Heart right ventricle (tissue), 16 donors: ENCODE results near the gene NCCRP1. TPM values are rescaled to one million over a fixed set of nuclear protein-coding genes. Genes with fewer than 3 reads are reported as not detected.

Experiments
- ATAC-seq, 8 donors: fragments of 200-7000 bp; cut with Tn5 transposase; one replicate each; pipeline ENCODE4 v1.9.1; 2020; ENCODE audit warnings: mild to moderate bottlenecking in 8 of 8, moderate library complexity in 8 of 8, moderate number of reproducible peaks in 1 of 8
- DNase-seq, 2 donors: peaks; one replicate each; pipeline ENCODE4 v3.0.0-alpha.2; 2020
- H3K27ac ChIP-seq, 10 donors: fragments of 200-600 bp; sonication (generic) in 2 of 10; one replicate each; pipeline versions ENCODE4 v1.5.0 to v1.8.0; 2020 to 2022; ENCODE audit warnings: mild to moderate bottlenecking in 3 of 10
- H3K27me3 ChIP-seq, 7 donors: fragments of 200-600 bp; one replicate each; pipeline ENCODE4 v1.8.0; 2021 to 2022; ENCODE audit warnings: mild to moderate bottlenecking in 2 of 7
- H3K36me3 ChIP-seq, 9 donors: fragments of 200-600 bp; sonication (generic) in 1 of 9; one replicate each; pipeline versions ENCODE4 v1.5.0 to v1.8.0; 2020 to 2022; ENCODE audit warnings: mild to moderate bottlenecking in 2 of 9
- H3K4me1 ChIP-seq, 9 donors: fragments of 200-600 bp; sonication (generic) in 1 of 9; one replicate each; pipeline versions ENCODE4 v1.5.0 to v1.8.0; 2020 to 2022; ENCODE audit warnings: mild to moderate bottlenecking in 4 of 9
- H3K4me3 ChIP-seq, 10 donors: fragments of 200-600 bp; sonication (generic) in 2 of 10; one replicate each; pipeline versions ENCODE4 v1.5.0 to v1.8.0; 2020 to 2022; ENCODE audit warnings: mild to moderate bottlenecking in 7 of 10, moderate library complexity in 2 of 10
- H3K9me3 ChIP-seq, 11 donors: fragments of 200-600 bp in 10 of 11; sonication (generic) in 2 of 11; one replicate each; pipeline versions ENCODE4 v1.5.0 to v1.8.0; 2013 to 2022; ENCODE audit warnings: mild to moderate bottlenecking in 2 of 11, control low read depth in 1 of 11, moderate library complexity in 1 of 11
- CTCF ChIP-seq, 9 donors: fragments of 200-600 bp; sonication (generic) in 2 of 9; IDR thresholded peaks; one replicate each; pipeline versions ENCODE4 v1.5.0 to v1.8.0; 2021 to 2022; ENCODE audit warnings: antibody characterized with exemption in 9 of 9, mild to moderate bottlenecking in 5 of 9, moderate library complexity in 1 of 9
- WGBS, 2 donors: extraction: QIAGEN DNeasy Blood & Tissue Kit; methylation state at CpG; one replicate each; pipeline ENCODE4 v1.1.7; 2013; ENCODE audit warnings: inconsistent platforms in 1 of 2; 5-methylcytosine and 5-hydroxymethylcytosine counted together
- intact Hi-C, 10 donors: fragments of 100-400 bp; cut with DNase I; formaldehyde crosslinking; loops; one replicate each; pipeline versions ENCODE4 v1.11.1 to v1.14.2; 2022
- long read RNA-seq, 3 donors: library from polyadenylated mRNA; unstranded; transcript quantifications; one replicate each; pipeline ENCODE4 v2.0.0, GENCODE V29; 2020 to 2021
- polyA plus RNA-seq, 2 donors: library from polyadenylated mRNA; stranded (reverse); fragments of 200-250 nt; gene quantifications; one replicate each; pipeline ENCODE4 v1.2.3, GENCODE V29; 2013
- total RNA-seq, 10 donors: library from RNA; stranded (reverse); fragmentation: NEBNext Ultra II Directional in 3 of 10; extraction: Animal tissue kit (Norgen Biotek cat#: 25700) in 3 of 10; gene quantifications; one replicate each; pipeline versions ENCODE4 v1.2.1 to v1.2.4, GENCODE V29; 2021 to 2023
- donor health status: Arrhythmogenic right ventricular cardiomyopathy.
- donor health status: ischemic (EF 13 %, LVEDD 7.1; RV severe dilation, severe dysfunction).
- donor health status: healthy with polysubstance abuse.
- donor health status: DM: no; HTN: yes; CAD: no.
- donor health status: DM: no; HTN: no; CAD: no.
- donor health status: ischemic (EF 25% LVEDD 6.9; RV normal size, moderate dysfunction).
- donor health status: ischemic (EF 25% LVEDD 5.7; RV mildly dilated, moderate dysfunction).
- donor health status: healthy.
- donor health status: DM: yes; HTN: yes; CAD: no.
- donor health status: Ischemic cardiomyopathy.
- donor health status: ischemic (EF 35%, LVEDD 5.7; RV mildly dilated, moderate dysfunction).
- donor health status: nonischemic (EF 11% LVEDD 7.7; RV severe dilation, severe dysfunction).
- donor health status: DM: yes; HTN: yes; CAD: no.
- donor health status: PGD.
- donor health status: ischemic (EF 29% LVEDD 5.4; RV normal size, mild dysfunction).
- donor health status: nonischemic (EF 23%, LVEDD 6.1; RV moderate dilation, normal function).

NCCRP1 gene
- total RNA-seq (not detected), polyA plus RNA-seq (under 1 TPM in 1 of 2 donors, not detected in 1; 0.03 TPM)
- long read RNA-seq, donor 1 = 0 reads
- long read RNA-seq, donor 2, partial matches to known transcripts = 0 of 1 reads
- long read RNA-seq, donor 2, other reads (novel, unspliced or antisense) = 0 of 1 reads
- long read RNA-seq, donor 3 = 0 reads

- no peaks in the 10 kb centered on the region for H3K36me3 ChIP-seq
- WGBS, 2 donors = 2% methylated on average over 47 to 51 of the region's 51 CpGs
- no peak for TF ChIP-seq CTCF (IDR thresholded peaks at IDR 0.05)
- no peak for ATAC-seq
- DNase-seq = no peak
- intact Hi-C loops = loop anchor here in 3 of 10 donors (10.0 kb wide), 2 partner anchors 82 to 128 kb away; partner anchors contain the start of gene LRFN1 (in 2 of the 3)
- peaks cover 0 to 5% (median 0%) of the 10 kb centered on the region in 9 donors for H3K4me1 ChIP-seq
- H3K27ac ChIP-seq = no peak within 1 kb of the TSS
- peaks cover 11 to 96% (median 93%) of the 10 kb centered on the region in 7 donors for H3K27me3 ChIP-seq
- no peak within 1 kb of the TSS for H3K4me3 ChIP-seq
- H3K9me3 ChIP-seq = no peaks in the 10 kb centered on the region
These were observed at the start of gene NCCRP1 for GRCh38 chr19:39196860-39197562. NCCRP1 (plus strand) TSS chr19:39196964; CDS start chr19:39196983, 19 bp downstream.

DNA sequence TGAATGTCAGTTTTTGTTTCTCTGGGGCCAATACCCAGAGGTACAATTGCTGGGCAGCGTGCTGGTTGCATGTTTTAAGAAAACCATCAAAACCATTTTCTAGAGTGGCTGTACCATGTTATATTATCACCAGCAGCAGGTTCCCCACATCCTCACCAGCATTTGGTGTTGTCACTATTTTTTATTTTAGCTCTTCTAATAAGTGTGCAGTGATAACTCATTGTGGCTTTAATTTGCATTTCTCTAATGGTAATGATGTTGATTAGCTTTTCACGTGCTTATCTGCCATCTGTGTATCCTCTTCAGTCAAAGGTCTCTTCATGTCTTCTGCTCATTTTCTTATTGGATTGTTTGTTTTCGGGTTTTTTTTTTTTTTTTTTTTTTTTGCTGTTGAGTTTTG lies 49.3 kb upstream of the NCCRP1 start:
- 94 to 95% methylated on average over 3 of the region's 3 CpGs for WGBS, 2 donors
- no peak for TF ChIP-seq CTCF (IDR thresholded peaks at IDR 0.05)
- peaks cover 4 to 25% (median 19%) of the 10 kb centered on the region in 9 donors for H3K4me1 ChIP-seq
- no peaks in the 10 kb centered on the region for H3K27me3 ChIP-seq
- no peaks in the 10 kb centered on the region for H3K36me3 ChIP-seq
- intact Hi-C loops = no loop called here
- DNase-seq (no peak), ATAC-seq (no peak)
- no peak overlapping the region for H3K27ac ChIP-seq
- peaks cover 0 to 4% (median 0%) of the 10 kb centered on the region in 11 donors for H3K9me3 ChIP-seq
- H3K4me3 ChIP-seq = no peak overlapping the region

GRCh38 chr19:39148939-39149529 lies 47.7 kb upstream of the NCCRP1 start:
- Histone ChIP-seq H3K4me3 (no peak overlapping the region), H3K4me1 (peaks cover 4 to 24% (median 18%) of the 10 kb centered on the region in 9 donors), H3K27ac (no peak overlapping the region), H3K9me3 (peaks cover 0 to 4% (median 0%) of the 10 kb centered on the region in 11 donors), H3K36me3 (no peaks in the 10 kb centered on the region), H3K27me3 (no peaks in the 10 kb centered on the region)
- DNase-seq (no peak), ATAC-seq (no peak)
- 97 to 98% methylated on average over 10 of the region's 10 CpGs for WGBS, 2 donors
- no peak for TF ChIP-seq CTCF (IDR thresholded peaks at IDR 0.05)
- intact Hi-C loops = no loop called here

GRCh38 chr19:39150235-39150634 lies 46.5 kb upstream of the NCCRP1 start:
- Histone ChIP-seq H3K9me3 (peaks cover 0 to 4% (median 0%) of the 10 kb centered on the region in 11 donors), H3K4me1 (peaks cover 0 to 12% (median 7%) of the 10 kb centered on the region in 9 donors), H3K36me3 (no peaks in the 10 kb centered on the region), H3K27me3 (no peaks in the 10 kb centered on the region), H3K27ac (no peak overlapping the region), H3K4me3 (no peak overlapping the region)
- ATAC-seq (no peak), DNase-seq (no peak)
- intact Hi-C loops = no loop called here
- 92 to 95% methylated on average over 8 of the region's 8 CpGs for WGBS, 2 donors
- TF ChIP-seq CTCF (IDR thresholded peaks at IDR 0.05) = no peak
